ENCODE results near the gene NGB. TPM values are rescaled to one million over a fixed set of nuclear protein-coding genes. Genes with fewer than 3 reads are reported as not detected.

The NGB gene
- total and polyA plus RNA-seq, 2 donors (not counting 3 experiments of a cell fraction or from before 2014, with no cell fraction given): not detected

GRCh38 chr14:77272261-77272660 lies 1.3 kb upstream of the NGB start:
- CTCF ChIA-PET: interaction anchor here (1.5 kb wide), 1 partner anchor 44 kb away, joined by 4 read pairs; no protein-coding TSS in a partner anchor
- no peak for FAIRE-seq

More at GRCh38 chr14:77272261-77272660, 1.3 kb upstream of the NGB start:
- DNase-seq (ENCODE audit: low read depth, low spot score): no peak
- dilution Hi-C loops (cut with MboI; ENCODE audit: extremely low pct_ligation_motif_present, low sequenced_read_pairs) (no loop called here), intact Hi-C loops (cut with micrococcal nuclease) (no loop called here)
- TF ChIP-seq GATA2 (IDR thresholded peaks at IDR 0.05; ENCODE audit: insufficient read depth, insufficient read length, low read depth, low read length): no peak
- TF ChIP-seq EZH2 (IDR thresholded peaks at IDR 0.05; ENCODE audit: borderline replicate concordance, low read depth, low read length, severe bottlenecking): no peak
- no peak for TF ChIP-seq FOS (IDR thresholded peaks at IDR 0.05; ENCODE audit: borderline replicate concordance, insufficient read depth, low read length)
- no peak for TF ChIP-seq POLR2AphosphoS5 (IDR thresholded peaks at IDR 0.05; ENCODE audit: insufficient read depth, low read depth, low read length)
- TF ChIP-seq POLR2A (IDR thresholded peaks at IDR 0.05; ENCODE audit: low read depth, low read length): no peak
- no peak for TF ChIP-seq MYC (IDR thresholded peaks at IDR 0.05; ENCODE audit: low read depth, low read length)
- TF ChIP-seq CTCF (IDR thresholded peaks at IDR 0.05; ENCODE audit: extremely low read depth in 1 of 2, insufficient read depth in 1 of 2, low read depth in 1 of 2, low read length in 2 of 2): no peak
- no peak for TF ChIP-seq MAX (IDR thresholded peaks at IDR 0.05; ENCODE audit: insufficient read depth, insufficient read length)
- TF ChIP-seq JUN (IDR thresholded peaks at IDR 0.05; ENCODE audit: borderline replicate concordance, insufficient read depth, insufficient read length, low read depth): no peak
- POLR2A ChIA-PET: no interaction called here
- Histone ChIP-seq H3K27ac (ENCODE audit: insufficient read depth, low read depth, low read length) (no peak overlapping the region), H3K4me1 (ENCODE audit: control insufficient read depth, extremely low read depth, insufficient read depth, low read length) (no peaks in the 10 kb centered on the region), H2AFZ (ENCODE audit: low read depth, low read length) (no peak overlapping the region), H3K9me1 (replicated peaks; ENCODE audit: control insufficient read depth, extremely low read depth, insufficient read depth, low read length) (no peaks in the 10 kb centered on the region), H3K4me2 (ENCODE audit: insufficient read depth, low read length) (no peak overlapping the region), H3K36me3 (ENCODE audit: control insufficient read depth in 2 of 2, extremely low read depth in 1 of 2, insufficient read depth in 2 of 2, low read length in 2 of 2) (no peaks in the 10 kb centered on the region), H3K9me3 (replicated peaks; ENCODE audit: control insufficient read depth, insufficient read depth, low read length) (no peaks in the 10 kb centered on the region), H3K9ac (replicated peaks; ENCODE audit: extremely low read depth, insufficient read depth, low read length) (no peak overlapping the region), H4K20me1 (replicated peaks; ENCODE audit: control insufficient read depth, extremely low read depth, insufficient read depth, low read length) (no peaks in the 10 kb centered on the region), H3K79me2 (ENCODE audit: control insufficient read depth, insufficient read depth, low read length) (no peaks in the 10 kb centered on the region), H3K4me3 (replicated peaks in 1 of 3; ENCODE audit: insufficient read depth in 1 of 3, low read depth in 1 of 3, low read length in 3 of 3) (no peak overlapping the region), H3K27me3 (ENCODE audit: control insufficient read depth in 2 of 2, insufficient read depth in 2 of 2, low read length in 2 of 2) (peaks cover 27 to 28% of the 10 kb centered on the region in 2 experiments)
- no TSS peak for BruUV-seq (replicated peaks)
